Measurements from ENCODE around the gene SGCD.
"Not testable (repeated sequence)": the region's sequence is repeated elsewhere in the genome, so short reads cannot be mapped to it uniquely, and the experiment has no call there.

Gene SGCD

DNA sequence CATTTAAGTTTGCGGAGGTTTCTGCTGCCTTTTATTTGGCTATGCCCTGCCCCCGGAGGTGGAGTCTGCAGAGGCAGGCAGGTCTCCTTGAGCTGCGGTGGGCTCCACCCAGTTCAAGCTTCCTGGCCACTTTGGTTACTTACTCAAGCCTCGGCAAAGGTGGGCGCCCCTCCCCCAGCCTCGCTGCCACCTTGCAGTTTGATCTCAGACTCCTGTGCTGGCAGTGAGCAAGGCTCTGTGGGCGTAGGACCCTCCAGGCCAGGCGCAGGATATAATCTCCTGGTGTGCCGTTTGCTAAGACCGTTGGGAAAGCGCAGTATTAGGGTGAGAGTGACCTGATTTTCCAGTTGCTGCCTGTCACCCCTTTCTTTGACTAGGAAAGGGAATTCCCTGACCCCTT lies 283.6 kb downstream of the SGCD start:
- H3K4me3 ChIP-seq (ENCODE audit: insufficient read depth in 1 of 2, low read depth in 1 of 2, low read length in 2 of 2); H3K4me1 ChIP-seq (ENCODE audit: control insufficient read depth, insufficient read depth, low read depth, low read length); H3K9ac ChIP-seq (ENCODE audit: low read length); H3K14ac ChIP-seq (ENCODE audit: low read length in 2 of 2); H2BK5ac ChIP-seq (ENCODE audit: low read depth, low read length, poor library complexity, severe bottlenecking); H4K8ac ChIP-seq (ENCODE audit: low read length); H3K18ac ChIP-seq (ENCODE audit: low read depth in 1 of 2, low read length in 2 of 2); H4K91ac ChIP-seq (ENCODE audit: low read length); H3K27ac ChIP-seq (ENCODE audit: low read length, poor library complexity, severe bottlenecking); H2BK15ac ChIP-seq (ENCODE audit: low read depth, poor library complexity, severe bottlenecking); H2AFZ ChIP-seq (ENCODE audit: low read depth, low read length); H3K4ac ChIP-seq (ENCODE audit: low read depth in 1 of 2, low read length in 2 of 2); H3K36me3 ChIP-seq (ENCODE audit: control insufficient read depth in 1 of 2, insufficient read depth in 2 of 2, low read depth in 1 of 2, low read length in 2 of 2); H3K79me1 ChIP-seq (replicated peaks; ENCODE audit: low read length, poor library complexity, severe bottlenecking); H3K27me3 ChIP-seq (ENCODE audit: control insufficient read depth in 1 of 2, insufficient read depth in 1 of 2, low read length in 2 of 2); H2AK5ac ChIP-seq (ENCODE audit: low read length, severe bottlenecking); H2BK12ac ChIP-seq (ENCODE audit: low read length in 2 of 2); DNase-seq; H2BK120ac ChIP-seq (ENCODE audit: low read depth, low read length); H3K4me2 ChIP-seq (ENCODE audit: low read length, poor library complexity, severe bottlenecking); H3K23ac ChIP-seq (ENCODE audit: low read length in 2 of 2): not testable (repeated sequence)
- H3K9me3 ChIP-seq (ENCODE audit: control insufficient read depth, low read length), result peaks cover 26% of the 10 kb centered on the region
- 83% methylated on average over 11 of the region's 11 CpGs for WGBS

DNA sequence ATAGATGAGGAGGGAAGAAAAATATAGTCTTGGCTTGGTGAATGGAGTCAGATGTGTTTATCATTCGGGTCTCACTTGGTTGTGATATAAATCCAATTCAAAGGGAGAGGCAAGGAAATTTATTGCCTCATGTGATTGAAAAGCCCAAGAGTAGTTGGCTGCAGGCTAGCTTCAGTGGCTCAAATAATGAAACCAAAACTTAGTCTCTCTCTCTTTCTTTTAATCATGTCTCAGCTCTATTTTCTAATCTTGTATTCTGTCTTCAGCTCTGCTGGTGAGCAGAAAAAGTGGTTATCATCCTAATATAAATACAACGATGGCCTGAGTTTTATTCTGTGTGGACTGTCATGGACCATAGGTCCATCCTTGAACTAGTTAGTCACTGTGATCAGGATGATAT lies 288.9 kb downstream of the SGCD start:
- H3K18ac ChIP-seq (ENCODE audit: low read depth in 1 of 2, low read length in 2 of 2), result no peak overlapping the region
- H3K4me3 ChIP-seq (ENCODE audit: insufficient read depth in 1 of 2, low read depth in 1 of 2, low read length in 2 of 2), result no peak overlapping the region
- H3K36me3 ChIP-seq (ENCODE audit: control insufficient read depth in 1 of 2, insufficient read depth in 2 of 2, low read depth in 1 of 2, low read length in 2 of 2), result no peaks in the 10 kb centered on the region
- H3K4ac ChIP-seq (ENCODE audit: low read depth in 1 of 2, low read length in 2 of 2), result no peak overlapping the region
- no peak overlapping the region for H4K8ac ChIP-seq (ENCODE audit: low read length)
- no peaks in the 10 kb centered on the region for H3K27me3 ChIP-seq (ENCODE audit: control insufficient read depth in 1 of 2, insufficient read depth in 1 of 2, low read length in 2 of 2)
- no peak overlapping the region for H2AFZ ChIP-seq (ENCODE audit: low read depth, low read length)
- no peak overlapping the region for H3K23ac ChIP-seq (ENCODE audit: low read length in 2 of 2)
- no peaks in the 10 kb centered on the region for H3K79me1 ChIP-seq (replicated peaks; ENCODE audit: low read length, poor library complexity, severe bottlenecking)
- H3K4me2 ChIP-seq (ENCODE audit: low read length, poor library complexity, severe bottlenecking), result no peak overlapping the region
- no peak overlapping the region for H4K91ac ChIP-seq (ENCODE audit: low read length)
- no peak overlapping the region for H2BK15ac ChIP-seq (ENCODE audit: low read depth, poor library complexity, severe bottlenecking)
- H3K9ac ChIP-seq (ENCODE audit: low read length), result no peak overlapping the region
- no peak overlapping the region for H2BK120ac ChIP-seq (ENCODE audit: low read depth, low read length)
- H3K9me3 ChIP-seq (ENCODE audit: control insufficient read depth, low read length), result peaks cover 19% of the 10 kb centered on the region
- H2BK5ac ChIP-seq (ENCODE audit: low read depth, low read length, poor library complexity, severe bottlenecking), result no peak overlapping the region
- no peak for DNase-seq
- no peaks in the 10 kb centered on the region for H3K4me1 ChIP-seq (ENCODE audit: control insufficient read depth, insufficient read depth, low read depth, low read length)
- H3K14ac ChIP-seq (ENCODE audit: low read length in 2 of 2), result no peak overlapping the region
- H2AK5ac ChIP-seq (ENCODE audit: low read length, severe bottlenecking), result no peak overlapping the region
- WGBS, result 71% methylated on average over 2 of the region's 2 CpGs
- no peak overlapping the region for H2BK12ac ChIP-seq (ENCODE audit: low read length in 2 of 2)
- no peak overlapping the region for H3K27ac ChIP-seq (ENCODE audit: low read length, poor library complexity, severe bottlenecking)

DNA sequence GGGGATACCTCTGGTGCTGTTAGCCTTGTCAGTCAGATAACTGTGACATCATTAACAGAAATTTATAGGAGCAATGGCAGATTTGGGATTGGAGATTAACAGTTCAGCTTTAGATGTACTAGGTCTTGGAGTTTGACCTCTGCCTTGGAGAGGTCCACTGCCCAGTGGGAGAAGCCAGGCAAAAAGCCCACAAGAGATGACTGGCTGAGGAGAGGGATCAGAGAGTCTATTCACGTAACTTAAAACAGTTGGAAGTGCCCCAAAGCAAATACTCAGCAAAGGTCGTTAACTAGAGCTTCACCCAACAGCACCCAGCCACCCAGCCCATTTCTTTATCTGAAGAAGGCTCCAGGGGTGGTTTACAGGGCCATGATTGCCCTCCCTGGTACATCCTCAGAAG lies 290.5 kb downstream of the SGCD start:
- 56% methylated on average over 2 of the region's 2 CpGs for whole genome bisulfite sequencing
- Histone ChIP-seq H4K8ac (ENCODE audit: low read length) (no peak overlapping the region), H3K4me1 (ENCODE audit: control insufficient read depth, insufficient read depth, low read depth, low read length) (no peaks in the 10 kb centered on the region), H3K4ac (ENCODE audit: low read depth in 1 of 2, low read length in 2 of 2) (no peak overlapping the region), H3K14ac (ENCODE audit: low read length in 2 of 2) (no peak overlapping the region), H4K91ac (ENCODE audit: low read length) (no peak overlapping the region), H3K36me3 (ENCODE audit: control insufficient read depth in 1 of 2, insufficient read depth in 2 of 2, low read depth in 1 of 2, low read length in 2 of 2) (no peaks in the 10 kb centered on the region), H3K27ac (ENCODE audit: low read length, poor library complexity, severe bottlenecking) (no peak overlapping the region), H2AFZ (ENCODE audit: low read depth, low read length) (no peak overlapping the region), H3K23ac (ENCODE audit: low read length in 2 of 2) (no peak overlapping the region), H2BK15ac (ENCODE audit: low read depth, poor library complexity, severe bottlenecking) (no peak overlapping the region), H3K18ac (ENCODE audit: low read depth in 1 of 2, low read length in 2 of 2) (no peak overlapping the region), H2AK5ac (ENCODE audit: low read length, severe bottlenecking) (no peak overlapping the region), H2BK5ac (ENCODE audit: low read depth, low read length, poor library complexity, severe bottlenecking) (no peak overlapping the region), H2BK12ac (ENCODE audit: low read length in 2 of 2) (no peak overlapping the region), H2BK120ac (ENCODE audit: low read depth, low read length) (no peak overlapping the region), H3K27me3 (ENCODE audit: control insufficient read depth in 1 of 2, insufficient read depth in 1 of 2, low read length in 2 of 2) (no peaks in the 10 kb centered on the region), H3K79me1 (replicated peaks; ENCODE audit: low read length, poor library complexity, severe bottlenecking) (no peaks in the 10 kb centered on the region), H3K9me3 (ENCODE audit: control insufficient read depth, low read length) (peaks cover 4% of the 10 kb centered on the region), H3K4me3 (ENCODE audit: insufficient read depth in 1 of 2, low read depth in 1 of 2, low read length in 2 of 2) (no peak overlapping the region), H3K4me2 (ENCODE audit: low read length, poor library complexity, severe bottlenecking) (no peak overlapping the region), H3K9ac (ENCODE audit: low read length) (no peak overlapping the region)
- no peak for DNase-seq

DNA sequence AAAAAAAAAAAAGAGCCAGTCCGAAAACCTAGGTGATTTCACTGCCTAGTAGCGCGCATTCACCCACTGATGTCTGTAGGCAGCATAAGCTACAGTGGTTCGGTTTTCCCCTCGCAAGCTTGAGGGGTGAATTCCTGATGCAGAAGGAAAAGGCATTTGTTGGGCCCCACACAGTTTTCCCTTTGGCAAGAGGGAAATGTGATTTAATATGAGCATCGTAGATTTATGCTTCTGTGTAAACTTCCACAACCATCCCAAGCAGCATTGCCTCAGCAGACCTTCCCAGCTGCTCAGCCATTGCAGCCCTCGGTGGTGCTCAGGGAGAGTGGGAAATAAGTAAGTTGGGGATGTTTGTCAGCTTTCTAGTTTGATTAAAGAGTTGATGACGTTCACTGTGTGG lies 291.6 kb downstream of the SGCD start:
- Histone ChIP-seq H3K23ac (ENCODE audit: low read length in 2 of 2) (no peak overlapping the region), H3K4me1 (ENCODE audit: control insufficient read depth, insufficient read depth, low read depth, low read length) (no peaks in the 10 kb centered on the region), H3K27ac (ENCODE audit: low read length, poor library complexity, severe bottlenecking) (no peak overlapping the region), H2BK15ac (ENCODE audit: low read depth, poor library complexity, severe bottlenecking) (no peak overlapping the region), H3K9me3 (ENCODE audit: control insufficient read depth, low read length) (no peaks in the 10 kb centered on the region), H4K8ac (ENCODE audit: low read length) (no peak overlapping the region), H3K79me1 (replicated peaks; ENCODE audit: low read length, poor library complexity, severe bottlenecking) (no peaks in the 10 kb centered on the region), H2AFZ (ENCODE audit: low read depth, low read length) (no peak overlapping the region), H3K36me3 (ENCODE audit: control insufficient read depth in 1 of 2, insufficient read depth in 2 of 2, low read depth in 1 of 2, low read length in 2 of 2) (no peaks in the 10 kb centered on the region), H2BK120ac (ENCODE audit: low read depth, low read length) (no peak overlapping the region), H3K4me2 (ENCODE audit: low read length, poor library complexity, severe bottlenecking) (no peak overlapping the region), H3K18ac (ENCODE audit: low read depth in 1 of 2, low read length in 2 of 2) (no peak overlapping the region), H3K4me3 (ENCODE audit: insufficient read depth in 1 of 2, low read depth in 1 of 2, low read length in 2 of 2) (no peak overlapping the region), H4K91ac (ENCODE audit: low read length) (no peak overlapping the region), H2AK5ac (ENCODE audit: low read length, severe bottlenecking) (no peak overlapping the region), H3K27me3 (ENCODE audit: control insufficient read depth in 1 of 2, insufficient read depth in 1 of 2, low read length in 2 of 2) (no peaks in the 10 kb centered on the region), H2BK5ac (ENCODE audit: low read depth, low read length, poor library complexity, severe bottlenecking) (no peak overlapping the region), H3K14ac (ENCODE audit: low read length in 2 of 2) (no peak overlapping the region), H2BK12ac (ENCODE audit: low read length in 2 of 2) (no peak overlapping the region), H3K9ac (ENCODE audit: low read length) (no peak overlapping the region), H3K4ac (ENCODE audit: low read depth in 1 of 2, low read length in 2 of 2) (no peak overlapping the region)
- WGBS, result 92% methylated on average over 7 of the region's 8 CpGs
- no peak for DNase-seq

Measured in mesenchymal stem cell (in vitro differentiated cells and primary cell).